GM19468 (cell line): Measurements from ENCODE around the gene MICAL3.

Experiments used
- ATAC-seq: cut with Tn5 transposase; IDR thresholded peaks from one replicate; pipeline ENCODE4 v1.9.1; 2021; ENCODE audit warnings: mild to moderate bottlenecking, moderate library complexity, moderate number of reproducible peaks; ENCODE audit not compliant: unreplicated experiment; ENCODE audit errors: extremely low read depth

The MICAL3 gene

GRCh38 chr22:17980015-17980590 is 44.3 kb downstream of the MICAL3 start:
- no peak for ATAC-seq

DNA sequence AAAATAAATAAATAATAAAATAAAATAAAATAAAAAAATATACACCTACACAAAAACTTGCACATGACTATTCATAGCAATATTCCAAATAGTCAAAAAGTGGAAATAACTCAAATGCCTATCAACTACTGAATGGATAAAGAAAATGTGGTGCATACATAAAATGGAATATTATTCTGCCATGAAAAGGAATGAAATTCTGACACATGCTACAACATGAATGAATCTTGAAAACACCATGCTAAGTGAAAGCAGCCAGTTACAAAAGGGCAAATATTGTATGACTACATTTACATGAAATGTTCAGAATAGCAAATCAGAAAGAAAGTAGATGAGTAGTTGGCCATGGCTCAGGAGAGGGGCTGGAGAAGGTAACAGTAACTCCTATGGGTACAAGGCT is 46.3 kb downstream of the MICAL3 start:
- no peak for ATAC-seq

DNA sequence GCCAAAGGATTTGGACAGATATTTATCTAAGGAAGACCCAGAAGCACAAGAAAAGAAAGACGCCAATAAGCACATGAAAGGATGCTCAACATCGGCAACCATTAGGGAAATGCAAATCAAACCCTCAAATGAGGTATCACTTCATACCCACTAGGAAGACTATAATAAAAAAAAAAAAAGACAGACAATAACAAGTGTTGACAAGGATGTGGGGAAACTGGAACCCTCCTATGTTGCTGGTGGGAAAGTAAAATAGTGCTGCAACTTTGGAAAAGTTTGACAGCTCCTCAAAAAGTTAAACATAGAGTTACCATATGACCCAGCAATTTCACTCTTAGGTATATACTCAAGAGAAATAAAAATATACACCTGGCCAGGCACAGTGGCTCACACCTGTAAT is 47.0 kb downstream of the MICAL3 start:
- no peak for ATAC-seq

GRCh38 chr22:17976121-17976520 is 48.2 kb downstream of the MICAL3 start:
- ATAC-seq = no peak

DNA sequence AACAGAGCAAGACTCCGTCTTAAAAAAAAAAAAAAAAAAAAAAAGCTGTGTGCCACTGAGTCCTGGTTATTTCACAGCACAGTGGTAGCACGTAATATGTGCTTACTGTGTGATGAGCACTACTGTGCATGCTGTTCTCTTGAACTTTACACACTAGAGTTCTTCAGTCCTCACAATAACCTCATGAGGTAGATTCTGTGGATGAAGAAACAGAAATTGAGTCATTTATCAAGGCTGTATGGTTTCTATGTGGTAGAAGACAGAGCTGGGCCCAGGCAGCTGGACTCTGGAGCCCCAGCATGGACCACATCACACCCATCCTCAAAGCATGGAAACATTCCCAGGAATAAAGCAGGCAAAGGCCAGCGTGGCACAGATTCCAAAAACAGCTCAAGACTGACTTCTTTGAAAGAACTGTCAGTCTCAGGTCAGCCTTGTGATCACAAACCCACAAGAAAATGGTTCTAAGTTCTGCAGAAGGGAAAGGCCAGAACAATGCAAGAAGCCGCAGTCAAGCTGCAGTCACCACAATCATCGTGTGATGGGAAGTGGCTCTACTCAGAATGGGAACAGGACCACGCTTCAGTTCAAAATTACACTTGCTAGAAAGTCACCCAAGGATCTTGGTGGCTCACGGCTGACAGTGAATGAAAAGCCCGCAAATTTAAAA is 49.5 kb downstream of the MICAL3 start:
- no peak for ATAC-seq

DNA sequence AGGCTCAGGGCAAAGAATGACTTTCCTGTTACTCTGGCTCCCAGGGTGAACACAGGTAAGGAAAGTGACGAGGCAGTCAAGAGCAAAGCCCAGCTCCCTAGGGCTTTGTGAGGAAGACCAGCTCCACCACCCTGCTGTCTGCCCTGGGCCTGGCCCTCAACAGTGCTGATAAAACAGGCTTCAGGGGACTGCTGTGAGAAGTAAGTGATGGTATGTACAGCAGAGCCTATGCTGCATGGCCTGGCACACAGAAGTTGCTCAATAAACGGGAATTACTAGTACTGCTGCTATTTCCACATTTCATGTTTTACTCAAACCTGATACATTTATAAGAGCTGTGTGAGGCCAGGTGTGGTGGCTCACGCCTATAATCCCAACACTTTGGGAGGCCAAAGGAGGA is 50.3 kb downstream of the MICAL3 start:
- ATAC-seq = no peak

DNA sequence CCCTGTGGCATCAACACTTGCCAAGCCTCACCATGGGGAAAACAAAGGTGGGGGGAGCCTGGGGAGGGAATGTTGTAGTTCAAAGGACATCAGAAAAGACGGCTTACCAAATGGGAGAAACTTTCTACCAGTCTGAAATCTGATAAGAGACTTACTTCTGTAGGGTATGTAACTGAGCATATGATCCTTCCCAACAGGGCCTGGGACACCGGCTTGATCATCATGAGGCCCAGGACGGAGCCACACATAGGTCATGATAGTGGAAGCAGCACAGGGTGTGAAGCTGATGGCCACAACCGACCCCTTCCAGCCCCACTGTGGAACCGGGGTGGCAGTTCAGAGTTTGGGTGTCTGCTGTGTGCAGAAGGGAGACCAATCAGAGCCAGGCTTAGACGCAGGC is 51.1 kb downstream of the MICAL3 start:
- ATAC-seq = no peak

- ATAC-seq = no peak
Measured at GRCh38 chr22:17972385-17973191, 51.8 kb downstream of the MICAL3 start.

DNA sequence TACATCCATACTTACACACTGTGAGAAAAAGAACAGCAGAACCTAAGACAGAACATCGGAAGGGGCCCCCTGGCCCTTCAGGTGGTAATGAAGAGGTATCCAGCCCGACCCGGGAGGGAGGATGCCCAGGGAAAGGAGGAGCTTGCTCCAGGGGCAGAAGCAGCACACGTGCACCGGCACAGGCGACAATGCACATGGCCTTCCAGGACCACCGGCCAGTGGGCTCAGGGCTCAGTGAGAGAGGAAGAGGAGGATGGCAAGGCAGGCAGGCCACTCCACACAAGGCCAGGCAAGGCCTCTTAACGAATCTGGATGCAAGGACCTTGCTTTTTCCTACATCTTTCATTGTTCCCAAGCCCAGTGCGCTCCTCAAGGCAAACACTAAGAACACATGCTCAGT is 52.6 kb downstream of the MICAL3 start:
- ATAC-seq = no peak

DNA sequence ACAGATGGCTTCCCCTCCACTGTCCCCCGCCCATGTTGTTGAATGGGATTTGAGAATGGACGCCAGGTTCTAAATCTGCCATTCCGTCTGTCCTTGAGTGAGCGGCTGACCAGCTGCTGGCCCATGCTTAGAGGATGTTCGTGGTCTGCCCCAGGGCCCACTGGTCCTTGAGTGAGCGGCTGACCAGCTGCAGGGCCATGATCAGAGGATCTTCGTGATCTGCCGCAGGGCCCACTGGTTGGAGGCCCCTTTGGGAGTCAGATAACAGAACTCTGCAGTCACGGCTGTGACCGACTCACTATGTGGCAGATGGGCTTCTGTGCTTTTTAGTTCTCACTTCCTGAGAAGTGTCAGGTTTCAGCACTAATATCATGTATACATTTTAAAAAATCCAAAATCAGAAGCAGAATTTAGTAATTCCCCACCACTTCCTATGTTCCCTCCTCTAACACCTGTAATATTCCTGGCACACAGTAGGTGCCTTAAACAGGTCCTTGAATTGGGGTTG is 54.1 kb downstream of the MICAL3 start:
- no peak for ATAC-seq

DNA sequence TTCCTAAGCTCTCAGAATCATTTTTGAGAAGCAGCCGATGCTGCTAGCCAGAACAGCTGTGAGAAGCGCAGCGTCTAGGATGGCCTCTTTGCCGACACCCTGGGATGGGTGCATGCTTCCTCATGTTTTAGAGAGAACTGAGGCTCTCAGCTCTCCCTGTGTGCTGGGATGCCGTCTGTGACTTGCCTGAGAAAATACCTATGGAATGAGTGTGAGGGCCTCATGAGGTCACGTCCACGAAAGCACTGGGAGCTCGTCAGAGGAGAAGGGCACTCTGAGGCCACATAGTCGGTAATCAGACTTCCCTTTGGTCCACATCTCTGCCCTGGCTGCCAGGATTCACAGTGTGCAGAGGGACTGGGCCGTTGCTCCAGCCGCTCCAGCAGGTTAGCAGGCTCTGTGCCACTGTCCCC is 54.7 kb downstream of the MICAL3 start:
- ATAC-seq = no peak

DNA sequence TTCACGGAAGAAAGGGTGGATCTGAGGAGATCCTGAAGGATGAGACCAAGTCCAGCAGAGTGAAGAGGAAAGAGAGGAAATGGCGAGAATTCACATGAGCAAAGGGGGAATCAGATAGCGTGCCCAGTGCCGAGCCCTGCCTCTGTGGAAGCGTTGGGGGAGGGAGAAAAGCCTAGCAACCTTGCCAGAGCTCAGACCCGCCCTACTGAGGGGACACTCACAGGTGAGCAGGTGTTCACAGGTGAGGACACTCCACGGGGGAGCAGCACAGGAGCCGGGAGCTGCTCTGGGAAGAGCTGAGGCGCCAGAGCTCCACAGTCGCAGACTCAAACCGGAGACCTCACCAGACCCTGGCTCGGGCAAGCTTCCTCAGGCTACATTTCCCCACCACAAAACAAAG is 56.2 kb downstream of the MICAL3 start:
- ATAC-seq = no peak

GRCh38 chr22:17966403-17966717 is 58.0 kb downstream of the MICAL3 start:
- no peak for ATAC-seq

- ATAC-seq = no peak
Measured at GRCh38 chr22:17965538-17966402, 58.6 kb downstream of the MICAL3 start.

- peak; percentile 70 for ATAC-seq
Measured at GRCh38 chr22:17964643-17965042, 59.7 kb downstream of the MICAL3 start.

DNA sequence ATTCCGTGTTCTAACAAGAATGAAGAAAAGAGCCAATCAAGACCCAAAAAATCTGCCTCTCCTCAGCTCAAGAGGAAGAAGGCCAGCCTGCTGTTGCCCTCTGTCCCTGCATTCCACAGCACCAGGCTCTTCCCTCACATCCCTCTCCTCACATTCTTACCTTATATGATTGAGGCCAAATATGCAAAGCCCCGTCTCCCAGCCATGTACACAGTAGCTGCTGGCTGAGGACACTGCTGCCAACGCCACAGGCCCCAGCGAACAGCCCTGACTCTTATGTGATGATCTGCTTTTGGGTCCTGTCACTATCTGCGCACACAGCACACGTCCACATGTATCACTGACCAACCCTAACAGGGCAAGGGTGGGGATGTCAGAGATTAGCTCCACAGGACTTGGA is 60.2 kb downstream of the MICAL3 start:
- ATAC-seq = no peak

- ATAC-seq = no peak
Measured at GRCh38 chr22:17963015-17963414, 61.3 kb downstream of the MICAL3 start.

GRCh38 chr22:17962168-17962567 is 62.2 kb downstream of the MICAL3 start:
- no peak for ATAC-seq

DNA sequence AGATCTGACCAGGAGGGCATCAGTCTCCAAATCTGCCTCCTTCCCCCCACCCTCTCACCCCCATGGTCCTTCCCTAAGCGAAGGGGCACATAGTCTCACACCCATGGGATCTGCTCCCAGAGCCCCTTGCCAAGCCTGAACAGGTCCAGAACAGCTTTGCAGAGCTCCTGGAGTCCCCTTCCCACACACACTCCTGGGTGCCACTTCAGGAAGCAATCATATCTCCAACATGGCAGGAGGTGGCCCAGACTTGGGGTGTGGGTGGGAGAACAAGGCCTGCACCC is 63.0 kb downstream of the MICAL3 start:
- ATAC-seq = no peak

- no peak for ATAC-seq
Measured at GRCh38 chr22:17960695-17961445, 63.5 kb downstream of the MICAL3 start.
